ENCODE data around the gene REPS2.
"Not testable (repeated sequence)": the region's sequence is repeated elsewhere in the genome, so short reads cannot be mapped to it uniquely, and the experiment has no call there.

The REPS2 gene

GRCh38 chrX:16964976-16965375, 18.5 kb downstream of the REPS2 start:
- not testable (repeated sequence) for ATAC-seq, DNase-seq

GRCh38 chrX:16966752-16967448, 20.4 kb downstream of the REPS2 start:
- ATAC-seq (no peak), DNase-seq (no peak)

GRCh38 chrX:16968753-16969152, 22.3 kb downstream of the REPS2 start:
- not testable (repeated sequence) for DNase-seq, ATAC-seq

GRCh38 chrX:16970977-16971376, 24.5 kb downstream of the REPS2 start:
- peak; percentile 36 for ATAC-seq
- DNase-seq, result no peak

GRCh38 chrX:16971694-16972093, 25.2 kb downstream of the REPS2 start:
- DNase-seq (no peak), ATAC-seq (no peak)

GRCh38 chrX:16975233-16975632, 28.8 kb downstream of the REPS2 start:
- no peak for ATAC-seq
- DNase-seq, result no peak

- ATAC-seq, result no peak
These were observed 31.3 kb downstream of the REPS2 start for GRCh38 chrX:16977771-16978170.

GRCh38 chrX:16978193-16978984, 31.9 kb downstream of the REPS2 start:
- ATAC-seq (no peak), DNase-seq (no peak)

More at GRCh38 chrX:16977771-16978170, 31.3 kb downstream of the REPS2 start:
- DNase-seq, result no peak

- DNase-seq (no peak), ATAC-seq (no peak)
These were observed 32.8 kb downstream of the REPS2 start for GRCh38 chrX:16979226-16979625.

GRCh38 chrX:16981209-16981608, 34.8 kb downstream of the REPS2 start:
- no peak for DNase-seq
- ATAC-seq, result no peak

- DNase-seq, result no peak
- no peak for ATAC-seq
These were observed 35.5 kb downstream of the REPS2 start for GRCh38 chrX:16981980-16982379.

GRCh38 chrX:16983051-16983450, 36.6 kb downstream of the REPS2 start:
- no peak for DNase-seq
- no peak for ATAC-seq

GRCh38 chrX:16985286-16985685, 38.8 kb downstream of the REPS2 start:
- DNase-seq (no peak), ATAC-seq (no peak)

GRCh38 chrX:16986169-16986568, 39.7 kb downstream of the REPS2 start:
- ATAC-seq (no peak), DNase-seq (no peak)

- no peak for ATAC-seq
- DNase-seq, result no peak
These were observed 43.3 kb downstream of the REPS2 start for GRCh38 chrX:16989750-16990149.

GRCh38 chrX:16990839-16991238, 44.4 kb downstream of the REPS2 start:
- ATAC-seq, result peak; percentile 57
- no peak for DNase-seq

- ATAC-seq (no peak), DNase-seq (no peak)
These were observed 46.0 kb downstream of the REPS2 start for GRCh38 chrX:16992445-16992844.

GRCh38 chrX:16992951-16993350, 46.5 kb downstream of the REPS2 start:
- no peak for ATAC-seq
- no peak for DNase-seq

GRCh38 chrX:16993791-16994318, 47.4 kb downstream of the REPS2 start:
- ATAC-seq (no peak), DNase-seq (no peak)

GRCh38 chrX:16994736-16995135, 48.3 kb downstream of the REPS2 start:
- DNase-seq, result no peak
- no peak for ATAC-seq

GRCh38 chrX:16997313-16997712, 50.9 kb downstream of the REPS2 start:
- no peak for DNase-seq
- no peak for ATAC-seq

GRCh38 chrX:16999275-16999674, 52.8 kb downstream of the REPS2 start:
- DNase-seq, result no peak
- ATAC-seq, result no peak

GRCh38 chrX:17000751-17001150, 54.3 kb downstream of the REPS2 start:
- DNase-seq, result no peak
- no peak for ATAC-seq
